H9 (cell line): ENCODE data around the gene GATA2. TPM values are rescaled to one million over a fixed set of nuclear protein-coding genes. Genes with fewer than 3 reads are reported as not detected.

ENCODE experiments used
- DNase-seq: peaks from one replicate; pipeline ENCODE4 v3.0.0-alpha.2; 2017
- H2AFZ ChIP-seq: one replicate; pipeline ENCODE4 v1.6.1; 2013; ENCODE audit warnings: mild to moderate bottlenecking, low read length, control low read depth, moderate library complexity
- H2AK5ac ChIP-seq: 2 replicates; pipeline ENCODE4 v1.6.1; 2013; ENCODE audit warnings: low read length, control low read depth, mixed read lengths; ENCODE audit not compliant: insufficient read length
- H2BK120ac ChIP-seq: one replicate; pipeline ENCODE4 v1.6.1; 2013; ENCODE audit warnings: low read depth, mild to moderate bottlenecking, low read length, control low read depth, inconsistent platforms; ENCODE audit not compliant: poor library complexity, severe bottlenecking
- H2BK12ac ChIP-seq: 2 replicates; pipeline ENCODE4 v1.6.1; 2013; ENCODE audit warnings: low read length, control low read depth, mixed read lengths, low read depth; ENCODE audit not compliant: insufficient read length
- H2BK15ac ChIP-seq: 2 replicates; pipeline ENCODE4 v1.6.1; 2013; ENCODE audit warnings: low read depth, low read length, control low read depth
- H2BK20ac ChIP-seq: one replicate; pipeline ENCODE4 v1.6.1; 2013; ENCODE audit warnings: low read depth, mild to moderate bottlenecking, low read length, control low read depth, inconsistent platforms; ENCODE audit not compliant: poor library complexity, severe bottlenecking
- H2BK5ac ChIP-seq: 2 replicates; pipeline ENCODE4 v1.6.1; 2013; ENCODE audit warnings: low read length, control low read depth, mixed read lengths; ENCODE audit not compliant: insufficient read length
- H3K14ac ChIP-seq: 2 replicates; pipeline ENCODE4 v1.6.1; 2013; ENCODE audit warnings: low read length, control low read depth; ENCODE audit not compliant: insufficient read depth
- H3K18ac ChIP-seq: 2 replicates; pipeline ENCODE4 v1.6.1; 2013; ENCODE audit warnings: low read depth, mild to moderate bottlenecking, mixed read lengths, low read length, control low read depth; ENCODE audit not compliant: insufficient read length
- H3K23ac ChIP-seq: 2 replicates; pipeline ENCODE4 v1.6.1; 2013; ENCODE audit warnings: low read length, control low read depth, mixed read lengths, low read depth; ENCODE audit not compliant: insufficient read length
- H3K23me2 ChIP-seq: 2 replicates; pipeline ENCODE4 v1.6.1; 2013; ENCODE audit warnings: low read depth, mild to moderate bottlenecking, mixed read lengths, low read length, control low read depth; ENCODE audit not compliant: insufficient read length, poor library complexity, severe bottlenecking
- H3K27ac ChIP-seq: 2 replicates; pipeline ENCODE4 v1.5.1; 2013; ENCODE audit warnings: low read length, control low read depth, mixed read lengths, low read depth; ENCODE audit not compliant: insufficient read length
- H3K27me3 ChIP-seq: 2 replicates; pipeline ENCODE4 v1.6.1; 2013; ENCODE audit warnings: low read length, control low read depth, inconsistent platforms; ENCODE audit not compliant: insufficient read depth
- H3K4ac ChIP-seq: 2 replicates; pipeline ENCODE4 v1.6.1; 2013; ENCODE audit warnings: low read depth, mild to moderate bottlenecking, control low read depth, inconsistent platforms, low read length, moderate library complexity
- H3K4me1 ChIP-seq: 2 replicates; pipeline ENCODE4 v1.6.1; 2013; ENCODE audit warnings: low read length, control low read depth, inconsistent platforms; ENCODE audit not compliant: insufficient read depth
- H3K4me2 ChIP-seq: 2 replicates; pipeline ENCODE4 v1.6.1; 2013; ENCODE audit warnings: low read length, control low read depth, mixed read lengths; ENCODE audit not compliant: insufficient read length, insufficient read depth
- H3K56ac ChIP-seq: 2 replicates; pipeline ENCODE4 v1.6.1; 2013; ENCODE audit warnings: low read depth, mild to moderate bottlenecking, mixed read lengths, low read length, control low read depth; ENCODE audit not compliant: insufficient read length
- H3K79me1 ChIP-seq: 2 replicates; pipeline ENCODE4 v1.6.1; 2013; ENCODE audit warnings: low read depth, mild to moderate bottlenecking, moderate library complexity, low read length, control low read depth, inconsistent platforms; ENCODE audit not compliant: insufficient read depth, poor library complexity, severe bottlenecking
- H3K79me2 ChIP-seq: 2 replicates; pipeline ENCODE4 v1.6.1; 2013; ENCODE audit warnings: low read length, control low read depth, inconsistent platforms; ENCODE audit not compliant: insufficient read depth
- H3K9ac ChIP-seq: 2 replicates; pipeline ENCODE4 v1.6.1; 2013; ENCODE audit warnings: low read length, control low read depth, mixed read lengths; ENCODE audit not compliant: insufficient read length; ENCODE audit errors: extremely low read depth
- H3K9me3 ChIP-seq: one replicate; pipeline ENCODE4 v1.6.1; 2013; ENCODE audit warnings: low read depth, low read length, inconsistent platforms; ENCODE audit not compliant: control insufficient read depth
- H3T11ph ChIP-seq: one replicate; pipeline ENCODE4 v1.6.1; 2013; ENCODE audit warnings: mild to moderate bottlenecking, low read length, control low read depth, inconsistent platforms
- H4K20me1 ChIP-seq: one replicate; pipeline ENCODE4 v1.6.1; 2013; ENCODE audit not compliant: control insufficient read depth, insufficient read length, insufficient read depth
- H4K5ac ChIP-seq: 2 replicates; pipeline ENCODE4 v1.6.1; 2013; ENCODE audit warnings: low read depth, mild to moderate bottlenecking, mixed read lengths, low read length, control low read depth; ENCODE audit not compliant: insufficient read length
- H4K8ac ChIP-seq: replicated peaks from 2 replicates; pipeline ENCODE4 v1.6.1; 2013; ENCODE audit warnings: low read length, control low read depth, mixed read lengths, low read depth; ENCODE audit not compliant: insufficient read length
- H4K91ac ChIP-seq: 2 replicates; pipeline ENCODE4 v1.6.1; 2013; ENCODE audit warnings: low read depth, mild to moderate bottlenecking, moderate library complexity, mixed read lengths, low read length, control low read depth; ENCODE audit not compliant: insufficient read length
- H3K27ac Mint-ChIP-seq, 3 experiments: 2 replicates in 2 of 3; 3 replicates in 1 of 3; pipeline ENCODE4 v1.8.0; 2020 to 2021; ENCODE audit warnings: mixed read lengths in 3 of 3, mild to moderate bottlenecking in 1 of 3, moderate library complexity in 1 of 3
- H3K27me3 Mint-ChIP-seq: 2 replicates; pipeline ENCODE4 v1.8.0; 2021; ENCODE audit warnings: low read depth, mild to moderate bottlenecking, moderate library complexity, mixed read lengths
- H3K36me3 Mint-ChIP-seq, 3 experiments: 2 replicates in 2 of 3; 3 replicates in 1 of 3; pipeline ENCODE4 v1.8.0; 2020 to 2021; ENCODE audit warnings: low read depth in 3 of 3, mixed read lengths in 3 of 3; ENCODE audit not compliant: insufficient read depth in 1 of 3
- H3K4me1 Mint-ChIP-seq, 2 experiments: 2 replicates each; pipeline ENCODE4 v1.8.0; 2020; ENCODE audit warnings: mixed read lengths in 2 of 2
- H3K4me3 Mint-ChIP-seq, 2 experiments: 2 replicates in 1 of 2; 3 replicates in 1 of 2; pipeline ENCODE4 v1.8.0; 2020 to 2021; ENCODE audit warnings: mild to moderate bottlenecking in 2 of 2, mixed read lengths in 2 of 2, moderate library complexity in 1 of 2
- H3K9me3 Mint-ChIP-seq, 2 experiments: 2 replicates in 1 of 2; 3 replicates in 1 of 2; pipeline ENCODE4 v1.8.0; 2020; ENCODE audit warnings: mild to moderate bottlenecking in 2 of 2, mixed read lengths in 2 of 2, moderate library complexity in 1 of 2
- WGBS: extraction: QIAGEN DNeasy Blood & Tissue Kit; methylation state at CpG from one replicate; pipeline ENCODE4 v1.1.7; 2013; ENCODE audit warnings: missing lambda C conversion rate, low lambda C conversion rate, mixed read lengths; ENCODE audit not compliant: insufficient read length; ENCODE audit errors: extremely low coverage; 5-methylcytosine and 5-hydroxymethylcytosine counted together
- total RNA-seq: library from RNA; stranded (reverse); gene quantifications from 2 replicates; pipeline ENCODE4 v1.2.1, GENCODE V29; 2021
- TF ChIP-seq, protein P1 (sequence below): fragments of 200-600 bp; sonication (generic); conservative IDR thresholded peaks from 3 replicates; pipeline ENCODE4 v1.8.0; 2021; ENCODE audit warnings: antibody characterized with exemption, mild to moderate bottlenecking

GATA2 gene
- total RNA-seq, 1 experiment from 2014 or later: 1.9 TPM

DNA sequence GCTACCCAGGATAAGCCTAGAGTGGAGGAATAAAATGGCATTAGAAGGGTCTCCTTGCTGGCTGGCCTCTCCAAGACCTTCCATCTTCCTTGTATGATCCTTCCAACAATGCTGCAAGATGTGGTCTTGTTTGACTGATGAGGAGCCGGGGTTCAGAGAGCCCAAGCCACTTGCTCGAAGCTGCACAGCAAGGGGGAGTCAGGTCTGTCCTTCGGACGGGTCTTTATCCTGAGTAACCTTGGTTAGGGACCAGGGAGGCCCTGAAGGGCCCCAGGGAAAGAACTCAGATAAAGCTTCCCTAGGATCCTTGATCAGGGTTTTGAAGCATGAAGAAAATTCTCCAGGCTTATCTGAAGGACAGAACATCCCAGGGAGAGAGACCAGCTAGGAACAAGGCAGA lies 19.3 kb downstream of the GATA2 start:
- H3K4me3 Mint-ChIP-seq: no peak overlapping the region
- H3K36me3 Mint-ChIP-seq: no peaks in the 10 kb centered on the region; a peak in 2 of 7 replicates
- no peak overlapping the region for H3K9ac ChIP-seq
- no peak overlapping the region for H2BK5ac ChIP-seq
- H3K9me3 Mint-ChIP-seq: peaks cover 0 to 4% of the 10 kb centered on the region in 2 experiments; a peak in 2 of 5 replicates
- peaks cover 24 to 28% of the 10 kb centered on the region in 2 experiments for H3K4me1 Mint-ChIP-seq
- H3K79me2 ChIP-seq: no peaks in the 10 kb centered on the region
- H3K27me3 ChIP-seq: peaks cover 48% of the 10 kb centered on the region; the same call in 1 of the 2 replicates
- H4K91ac ChIP-seq: no peak overlapping the region
- no peak for DNase-seq
- H3K4ac ChIP-seq: no peak overlapping the region
- H3K14ac ChIP-seq: no peak overlapping the region
- no peak overlapping the region for H3K18ac ChIP-seq
- H3K23ac ChIP-seq: no peak overlapping the region
- H2BK15ac ChIP-seq: no peak overlapping the region
- no peak overlapping the region for H2BK20ac ChIP-seq
- H2BK120ac ChIP-seq: no peak overlapping the region
- no peaks in the 10 kb centered on the region for H3K4me1 ChIP-seq
- H3T11ph ChIP-seq: no peak overlapping the region
- H2AK5ac ChIP-seq: no peak overlapping the region
- H2BK12ac ChIP-seq: no peak overlapping the region
- no peaks in the 10 kb centered on the region for H3K23me2 ChIP-seq
- TF ChIP-seq, protein P1, sequence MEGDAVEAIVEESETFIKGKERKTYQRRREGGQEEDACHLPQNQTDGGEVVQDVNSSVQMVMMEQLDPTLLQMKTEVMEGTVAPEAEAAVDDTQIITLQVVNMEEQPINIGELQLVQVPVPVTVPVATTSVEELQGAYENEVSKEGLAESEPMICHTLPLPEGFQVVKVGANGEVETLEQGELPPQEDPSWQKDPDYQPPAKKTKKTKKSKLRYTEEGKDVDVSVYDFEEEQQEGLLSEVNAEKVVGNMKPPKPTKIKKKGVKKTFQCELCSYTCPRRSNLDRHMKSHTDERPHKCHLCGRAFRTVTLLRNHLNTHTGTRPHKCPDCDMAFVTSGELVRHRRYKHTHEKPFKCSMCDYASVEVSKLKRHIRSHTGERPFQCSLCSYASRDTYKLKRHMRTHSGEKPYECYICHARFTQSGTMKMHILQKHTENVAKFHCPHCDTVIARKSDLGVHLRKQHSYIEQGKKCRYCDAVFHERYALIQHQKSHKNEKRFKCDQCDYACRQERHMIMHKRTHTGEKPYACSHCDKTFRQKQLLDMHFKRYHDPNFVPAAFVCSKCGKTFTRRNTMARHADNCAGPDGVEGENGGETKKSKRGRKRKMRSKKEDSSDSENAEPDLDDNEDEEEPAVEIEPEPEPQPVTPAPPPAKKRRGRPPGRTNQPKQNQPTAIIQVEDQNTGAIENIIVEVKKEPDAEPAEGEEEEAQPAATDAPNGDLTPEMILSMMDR: no peak
- no peaks in the 10 kb centered on the region for H3K79me1 ChIP-seq
- H3K9me3 ChIP-seq: no peaks in the 10 kb centered on the region
- H4K20me1 ChIP-seq: no peaks in the 10 kb centered on the region
- no peak overlapping the region for H3K4me2 ChIP-seq
- no peak overlapping the region for H4K5ac ChIP-seq
- no peak overlapping the region for H3K27ac ChIP-seq
- no peak overlapping the region for H2AFZ ChIP-seq
- no peak overlapping the region for H4K8ac ChIP-seq
- no peak overlapping the region for H3K56ac ChIP-seq
- no peak overlapping the region for H3K27ac Mint-ChIP-seq
- peaks cover 95% of the 10 kb centered on the region for H3K27me3 Mint-ChIP-seq
- WGBS: no CpG with 5 or more reads among the region's 4 CpGs
